A673 (cell line): ENCODE measurements around the gene RSAD2. TPM values are rescaled to one million over a fixed set of nuclear protein-coding genes. Genes with fewer than 3 reads are reported as not detected.

ENCODE experiments used
- BruUV-seq: library from RNA; stranded (reverse); fragments of 400-500 nt; replicated peaks from 2 replicates; lab custom pipeline; 2021; lab: Mats Ljungman, UMichigan
- CTCF ChIA-PET: fragments of 300-600 bp; sonication (Branson Sonifier 250); formaldehyde crosslinking; loops from one replicate; lab custom pipeline; 2022; ENCODE audit warnings: antibody characterized with exemption; lab: Charles Lee
- POLR2A ChIA-PET: fragments of 300-600 bp; sonication (Branson Sonifier 250); formaldehyde crosslinking; loops from one replicate; lab custom pipeline; 2022; ENCODE audit warnings: antibody characterized with exemption; ENCODE audit not compliant: low non-redundant PET; lab: Charles Lee
- DNase-seq: peaks from one replicate; pipeline ENCODE4 v3.0.0-alpha.2; 2015; ENCODE audit warnings: low spot score
- H3K27ac ChIP-seq: fragments of 200-600 bp; sonication (generic); 2 replicates; pipeline ENCODE4 v1.5.1; 2016; ENCODE audit warnings: mixed run types, low read depth, mild to moderate bottlenecking, mixed read lengths, antibody characterized with exemption, low read length; ENCODE audit not compliant: poor library complexity, severe bottlenecking
- H3K27me3 ChIP-seq: fragments of 200-600 bp; sonication (generic); replicated peaks from 2 replicates; pipeline ENCODE4 v1.6.1; 2017; ENCODE audit warnings: mixed run types, low read depth, mild to moderate bottlenecking, mixed read lengths, antibody characterized with exemption, low read length; ENCODE audit not compliant: insufficient read depth, poor library complexity
- H3K36me3 ChIP-seq: fragments of 200-600 bp; sonication (generic); 2 replicates; pipeline ENCODE4 v1.6.1; 2016; ENCODE audit warnings: mixed run types, mild to moderate bottlenecking, mixed read lengths, antibody characterized with exemption, low read length; ENCODE audit not compliant: insufficient read depth, poor library complexity, severe bottlenecking
- H3K4me1 ChIP-seq: fragments of 200-600 bp; sonication (generic); 2 replicates; pipeline ENCODE4 v1.6.1; 2017; ENCODE audit warnings: mixed run types, mild to moderate bottlenecking, mixed read lengths, antibody characterized with exemption, low read length; ENCODE audit not compliant: insufficient read depth, poor library complexity, severe bottlenecking
- H3K4me3 ChIP-seq: fragments of 200-600 bp; sonication (generic); 2 replicates; pipeline ENCODE4 v1.5.1; 2016; ENCODE audit warnings: low read depth, mixed run types, mild to moderate bottlenecking, mixed read lengths, low read length; ENCODE audit not compliant: poor library complexity, severe bottlenecking
- H3K9me3 ChIP-seq: fragments of 200-600 bp; sonication (generic); 2 replicates; pipeline ENCODE4 v1.6.1; 2016; ENCODE audit warnings: mixed run types, low read depth, mild to moderate bottlenecking, mixed read lengths, antibody characterized with exemption, low read length; ENCODE audit not compliant: poor library complexity, severe bottlenecking
- EZH2 ChIP-seq: fragments of 200-600 bp; sonication (generic); IDR thresholded peaks from 2 replicates; pipeline ENCODE4 v1.6.1; 2017; ENCODE audit warnings: borderline replicate concordance, low read depth, mild to moderate bottlenecking, mixed read lengths, antibody characterized with exemption, low read length; ENCODE audit not compliant: poor library complexity, severe bottlenecking
- intact Hi-C: fragments of 100-400 bp; cut with micrococcal nuclease; formaldehyde crosslinking; loops from one replicate; pipeline ENCODE4 v1.10.0; 2022; ENCODE audit not compliant: unreplicated experiment
- total RNA-seq: library from RNA; stranded (reverse); gene quantifications from 2 replicates; pipeline ENCODE4 v1.2.3, GENCODE V29; 2021
- TF ChIP-seq, protein P1 (sequence below): fragments of 300-800, 200-600 bp; sonication (generic); conservative IDR thresholded peaks from 2 replicates; pipeline ENCODE4 v1.5.1; 2017; ENCODE audit warnings: low read depth, mild to moderate bottlenecking, antibody characterized with exemption, low read length, moderate library complexity, mixed read lengths

The RSAD2 gene
- total RNA-seq, 1 experiment from 2014 or later: 2.2 TPM

DNA sequence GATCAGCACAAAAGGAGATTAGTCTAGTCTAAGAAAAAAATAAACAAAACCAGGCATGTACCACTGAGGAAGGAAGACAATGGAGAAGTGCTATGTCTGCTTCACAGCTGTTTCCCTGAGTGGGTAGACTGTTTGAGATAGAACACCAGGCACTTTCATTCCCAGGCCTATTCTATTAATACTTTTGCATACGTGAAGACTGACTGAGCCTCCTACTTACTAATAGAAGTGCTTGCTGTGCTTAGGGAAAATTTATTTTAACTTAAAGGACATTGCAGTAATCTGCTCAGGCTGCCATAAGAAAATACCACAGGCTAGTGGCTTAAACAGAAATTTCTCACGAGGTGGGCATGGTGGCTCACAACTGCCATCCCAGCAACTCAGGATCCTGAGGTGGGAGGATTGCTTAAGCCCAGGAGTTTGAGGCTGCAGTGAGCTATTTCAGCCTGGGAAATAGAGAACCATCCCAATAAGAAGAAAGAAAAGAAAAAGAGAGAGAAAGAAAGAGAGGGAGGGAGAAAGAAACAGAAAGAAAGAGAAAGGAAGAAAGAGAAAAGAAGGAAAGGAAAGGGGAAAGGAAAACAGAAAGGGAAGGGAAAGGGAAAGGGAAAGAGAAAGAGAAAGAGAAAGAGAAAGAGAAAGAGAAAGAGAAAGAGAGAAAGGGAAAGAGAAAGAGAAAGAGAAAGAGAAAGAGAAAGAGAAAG lies 44.8 kb upstream of the RSAD2 start:
- ChIA-PET CTCF (no interaction called here), POLR2A (no interaction called here)
- Histone ChIP-seq H3K4me3 (no peak overlapping the region), H3K36me3 (no peaks in the 10 kb centered on the region), H3K27me3 (no peaks in the 10 kb centered on the region), H3K27ac (no peak overlapping the region), H3K4me1 (peaks cover 4% of the 10 kb centered on the region), H3K9me3 (peaks cover 28% of the 10 kb centered on the region)
- no peak for DNase-seq
- no TSS peak for BruUV-seq
- intact Hi-C loops: no loop called here
- TF ChIP-seq EZH2: no peak
- TF ChIP-seq, protein P1, sequence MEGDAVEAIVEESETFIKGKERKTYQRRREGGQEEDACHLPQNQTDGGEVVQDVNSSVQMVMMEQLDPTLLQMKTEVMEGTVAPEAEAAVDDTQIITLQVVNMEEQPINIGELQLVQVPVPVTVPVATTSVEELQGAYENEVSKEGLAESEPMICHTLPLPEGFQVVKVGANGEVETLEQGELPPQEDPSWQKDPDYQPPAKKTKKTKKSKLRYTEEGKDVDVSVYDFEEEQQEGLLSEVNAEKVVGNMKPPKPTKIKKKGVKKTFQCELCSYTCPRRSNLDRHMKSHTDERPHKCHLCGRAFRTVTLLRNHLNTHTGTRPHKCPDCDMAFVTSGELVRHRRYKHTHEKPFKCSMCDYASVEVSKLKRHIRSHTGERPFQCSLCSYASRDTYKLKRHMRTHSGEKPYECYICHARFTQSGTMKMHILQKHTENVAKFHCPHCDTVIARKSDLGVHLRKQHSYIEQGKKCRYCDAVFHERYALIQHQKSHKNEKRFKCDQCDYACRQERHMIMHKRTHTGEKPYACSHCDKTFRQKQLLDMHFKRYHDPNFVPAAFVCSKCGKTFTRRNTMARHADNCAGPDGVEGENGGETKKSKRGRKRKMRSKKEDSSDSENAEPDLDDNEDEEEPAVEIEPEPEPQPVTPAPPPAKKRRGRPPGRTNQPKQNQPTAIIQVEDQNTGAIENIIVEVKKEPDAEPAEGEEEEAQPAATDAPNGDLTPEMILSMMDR: no peak

DNA sequence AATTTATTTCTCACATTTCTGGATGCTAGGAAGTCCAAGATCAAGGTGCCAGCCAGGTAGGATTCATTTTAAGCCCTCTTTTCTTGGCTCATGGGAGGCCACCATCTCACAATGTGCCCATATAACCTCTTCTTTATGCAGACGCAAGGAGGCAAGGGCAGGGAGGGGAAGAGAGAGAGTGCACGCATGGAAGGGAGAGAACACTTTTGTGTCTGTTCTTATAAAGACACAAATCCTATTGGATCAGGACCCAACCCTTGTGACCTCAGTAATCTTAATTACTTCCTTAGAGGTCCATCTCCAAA lies 44.3 kb upstream of the RSAD2 start:
- no TSS peak for BruUV-seq
- POLR2A ChIA-PET: no interaction called here
- Histone ChIP-seq H3K4me1 (no peaks in the 10 kb centered on the region), H3K27me3 (no peaks in the 10 kb centered on the region), H3K27ac (no peak overlapping the region), H3K9me3 (peaks cover 28% of the 10 kb centered on the region), H3K4me3 (no peak overlapping the region), H3K36me3 (no peaks in the 10 kb centered on the region)
- DNase-seq: no peak
- CTCF ChIA-PET: no interaction called here
- TF ChIP-seq EZH2: no peak
- intact Hi-C loops: no loop called here

- ChIA-PET POLR2A (no interaction called here), CTCF (no interaction called here)
- H3K4me3 ChIP-seq: no peak overlapping the region
- H3K4me1 ChIP-seq: no peaks in the 10 kb centered on the region
- H3K36me3 ChIP-seq: no peaks in the 10 kb centered on the region
- peaks cover 28% of the 10 kb centered on the region for H3K9me3 ChIP-seq
- intact Hi-C loops: no loop called here
- H3K27me3 ChIP-seq: no peaks in the 10 kb centered on the region
- BruUV-seq: no TSS peak
- TF ChIP-seq EZH2: no peak
- TF ChIP-seq, protein P1: no peak
- no peak overlapping the region for H3K27ac ChIP-seq
- DNase-seq: no peak
Observed at GRCh38 chr2:6834163-6834562, 43.4 kb upstream of the RSAD2 start.

GRCh38 chr2:6835467-6835866 lies 42.1 kb upstream of the RSAD2 start:
- DNase-seq: no peak
- Histone ChIP-seq H3K4me1 (no peaks in the 10 kb centered on the region), H3K4me3 (no peak overlapping the region), H3K27ac (no peak overlapping the region), H3K27me3 (no peaks in the 10 kb centered on the region), H3K9me3 (peaks cover 26% of the 10 kb centered on the region), H3K36me3 (no peaks in the 10 kb centered on the region)
- intact Hi-C loops: no loop called here
- ChIA-PET POLR2A (no interaction called here), CTCF (no interaction called here)
- TF ChIP-seq EZH2: no peak
- TF ChIP-seq, protein P1: no peak
- no TSS peak for BruUV-seq
